SK-N-DZ (cell line): ENCODE measurements around the gene SCUBE3. TPM values are rescaled to one million over a fixed set of nuclear protein-coding genes. Genes with fewer than 3 reads are reported as not detected.

ENCODE experiments used
- DNase-seq: peaks from one replicate; pipeline ENCODE4 v3.0.0-alpha.2; 2015; ENCODE audit warnings: low spot score
- polyA plus RNA-seq, 2 experiments: library from polyadenylated mRNA; depleted of rRNA; stranded (reverse); fragments of >200 nt; gene quantifications; 2 replicates each; pipeline ENCODE4 v1.2.3, GENCODE V29; 2014

The SCUBE3 gene
- polyA plus RNA-seq (2014; cell fraction: cytosol; rRNA removed): 0.08 and 0.09 TPM in 2 replicates
- 0.02 and 0.13 TPM in 2 replicates for polyA plus RNA-seq (2014; cell fraction: nucleus; rRNA removed)

- peak; percentile 57 for DNase-seq
These were observed at the start of gene SCUBE3 for GRCh38 chr6:35213824-35214756. Gene SCUBE3, plus strand, starts transcription at chr6:35213956. Its CDS starts 463 bp downstream, at chr6:35214419.

DNA sequence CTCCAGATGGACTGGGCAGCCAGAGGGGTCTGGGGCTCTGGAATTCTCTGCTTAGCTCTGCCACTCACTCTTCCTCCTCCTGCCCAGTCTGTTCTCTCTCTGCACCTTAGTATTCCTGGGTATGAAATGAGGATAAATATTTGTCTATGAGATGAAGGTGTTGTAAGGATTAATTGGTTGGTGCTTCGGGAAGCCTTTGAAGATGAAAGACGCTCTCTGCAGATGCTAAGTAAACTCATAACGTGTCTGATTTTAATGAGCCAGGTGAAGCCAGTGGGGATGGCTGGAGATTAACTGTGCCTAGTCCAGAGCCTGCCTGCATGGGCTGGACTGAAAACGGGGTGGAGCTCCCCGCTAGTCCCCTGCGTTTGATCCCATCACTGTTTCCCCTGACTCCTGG is 49.5 kb upstream of the SCUBE3 start:
- no peak for DNase-seq

GRCh38 chr6:35164868-35165267 is 48.9 kb upstream of the SCUBE3 start:
- DNase-seq: no peak

- no peak for DNase-seq
These were observed 48.1 kb upstream of the SCUBE3 start for GRCh38 chr6:35165630-35166071.

GRCh38 chr6:35166116-35166515 is 47.6 kb upstream of the SCUBE3 start:
- no peak for DNase-seq

DNA sequence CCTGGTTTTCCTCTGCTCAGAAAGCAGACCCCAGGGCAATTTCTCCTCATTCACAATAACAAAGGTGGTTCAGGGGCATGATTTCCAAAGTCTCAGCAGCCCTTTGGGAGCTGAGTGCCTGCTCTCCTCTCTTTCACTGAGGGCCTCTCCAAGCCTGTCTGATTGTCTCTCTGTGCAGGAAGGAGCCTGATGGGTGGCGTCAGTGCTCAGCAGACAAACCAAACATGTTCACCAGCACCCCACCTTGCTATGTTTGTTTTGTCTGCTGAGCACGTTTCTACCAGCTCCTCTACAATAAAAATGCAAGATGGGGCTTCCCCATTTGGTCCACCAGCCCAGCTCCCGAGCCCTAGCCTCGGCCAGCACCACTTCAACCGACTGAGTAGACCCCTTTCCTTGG is 47.2 kb upstream of the SCUBE3 start:
- DNase-seq: no peak

DNA sequence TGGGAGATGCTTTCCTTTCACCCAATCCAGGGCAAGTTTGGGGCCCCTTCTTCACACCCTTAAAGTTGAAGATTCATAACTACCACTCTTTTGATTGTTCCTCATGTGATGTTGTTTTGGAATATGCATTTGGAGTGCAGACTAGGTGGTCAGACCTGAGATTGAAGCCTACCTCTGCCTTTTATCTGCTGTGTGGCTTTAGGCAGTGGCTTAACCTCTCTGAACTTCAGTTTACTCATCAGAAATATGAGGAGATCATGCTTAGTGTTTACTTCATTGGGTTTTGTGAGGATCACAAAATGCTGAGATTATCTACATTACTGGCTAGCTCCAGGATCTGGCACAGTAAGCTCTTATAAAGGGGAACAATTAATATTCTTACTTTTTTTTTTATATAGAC is 46.3 kb upstream of the SCUBE3 start:
- no peak for DNase-seq

GRCh38 chr6:35168461-35168861 is 45.3 kb upstream of the SCUBE3 start:
- no peak for DNase-seq

DNA sequence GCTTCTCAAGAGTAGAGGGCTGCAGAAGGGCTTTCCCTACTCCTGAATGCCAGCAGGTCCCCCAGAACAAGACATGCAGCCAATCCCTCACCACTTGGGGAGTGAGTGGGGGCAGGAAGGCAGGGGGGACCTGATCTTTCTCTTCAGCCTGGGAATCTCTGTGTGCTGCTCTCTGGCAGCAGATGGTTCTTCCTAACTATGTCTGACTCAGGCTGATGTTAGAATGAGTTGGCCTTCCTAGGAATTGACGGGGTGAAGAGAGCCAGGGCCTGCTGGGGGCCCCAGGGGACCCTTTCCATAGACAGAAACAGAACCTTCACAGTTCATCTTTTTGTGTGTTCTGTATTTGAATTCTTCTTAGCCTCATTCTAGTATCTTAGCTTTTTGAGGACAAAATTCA is 43.6 kb upstream of the SCUBE3 start:
- no peak for DNase-seq

DNA sequence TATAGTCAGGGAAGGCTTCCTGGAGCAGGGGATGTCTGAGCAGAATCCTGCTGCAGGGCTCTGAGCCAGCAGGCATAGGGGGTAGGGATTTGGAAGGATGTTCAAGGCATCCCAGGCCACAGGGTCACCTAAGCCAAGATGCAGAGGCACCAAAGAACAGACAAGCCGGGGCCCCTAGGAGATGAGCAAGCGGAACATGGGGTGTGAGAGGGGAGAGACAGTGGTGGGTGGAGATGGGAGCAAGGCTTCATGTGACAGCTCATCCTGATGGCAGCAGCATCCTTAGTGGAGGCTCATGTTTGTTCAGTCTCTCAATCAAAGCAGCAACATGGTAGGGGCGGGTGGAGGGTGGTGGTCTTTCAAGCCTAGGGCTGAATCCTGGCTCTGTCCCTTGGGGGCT is 42.9 kb upstream of the SCUBE3 start:
- no peak for DNase-seq

GRCh38 chr6:35173044-35173426 is 40.7 kb upstream of the SCUBE3 start:
- DNase-seq: no peak

DNA sequence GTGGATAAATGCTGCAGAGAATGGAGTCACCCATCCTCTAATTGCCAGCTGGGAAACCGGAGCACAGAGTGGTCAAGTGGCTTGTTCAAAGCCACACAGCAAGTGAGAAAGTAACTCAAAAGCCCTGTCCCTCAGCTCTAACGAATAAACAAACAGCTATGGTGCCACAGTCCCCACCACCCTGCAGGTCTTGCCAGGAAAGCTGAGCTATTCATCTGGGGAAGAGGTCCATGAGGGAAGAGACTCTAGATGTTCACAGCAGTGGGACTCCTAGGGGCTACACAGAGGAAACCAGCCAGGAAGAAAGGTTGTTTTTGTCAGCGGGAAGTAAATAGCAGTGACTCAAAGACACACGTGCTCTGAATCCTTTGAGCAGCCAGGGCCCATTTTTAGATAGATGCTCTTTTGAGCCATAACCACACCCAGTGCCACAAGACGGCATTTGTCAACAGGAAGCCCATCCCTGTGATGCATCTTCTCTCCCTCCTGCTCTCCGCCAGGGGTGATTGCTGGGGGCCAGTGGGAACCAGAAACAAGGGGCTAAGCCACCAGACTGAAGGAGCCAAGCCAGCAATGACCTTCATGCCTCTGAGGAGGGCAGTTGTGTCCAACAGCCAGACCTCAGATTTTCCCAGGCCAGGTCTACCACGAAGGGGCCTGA is 40.2 kb upstream of the SCUBE3 start:
- DNase-seq: no peak

- DNase-seq: no peak
These were observed 39.7 kb upstream of the SCUBE3 start for GRCh38 chr6:35174088-35174434.

- no peak for DNase-seq
These were observed 39.3 kb upstream of the SCUBE3 start for GRCh38 chr6:35174501-35174900.

DNA sequence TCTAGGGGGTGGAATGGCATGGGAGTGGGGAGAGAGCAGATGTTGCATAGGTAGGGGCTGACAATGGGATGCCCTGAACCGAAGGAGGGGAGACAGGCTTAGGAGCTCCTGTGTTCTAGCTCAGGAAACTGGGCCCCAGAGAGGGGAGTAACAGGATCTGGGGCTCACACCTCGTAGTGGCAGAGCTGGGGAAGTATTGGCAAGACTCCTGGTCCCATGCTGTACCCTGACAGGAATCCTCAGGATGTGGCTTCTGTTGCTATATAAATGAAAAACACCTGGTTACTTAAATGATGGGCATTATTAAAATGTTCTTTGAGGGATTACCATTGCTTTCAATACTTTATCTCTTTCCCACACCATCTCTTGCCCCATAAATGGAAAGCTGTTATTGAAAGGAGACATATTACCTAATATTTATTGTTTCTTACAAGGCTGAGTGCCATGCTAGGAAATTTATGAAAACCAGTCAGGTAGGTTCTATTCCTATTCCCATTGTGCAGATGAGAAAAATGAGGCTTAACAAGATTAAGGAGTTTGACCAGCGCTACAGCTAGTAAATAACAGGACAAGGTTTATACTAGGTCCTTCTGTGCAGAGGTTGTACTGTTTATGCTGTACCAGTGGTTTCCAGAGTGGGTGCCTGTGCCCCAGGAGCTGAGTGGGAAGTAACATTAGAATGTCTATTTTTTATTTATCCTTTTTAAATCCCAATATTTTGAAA is 37.3 kb upstream of the SCUBE3 start:
- DNase-seq: no peak

DNA sequence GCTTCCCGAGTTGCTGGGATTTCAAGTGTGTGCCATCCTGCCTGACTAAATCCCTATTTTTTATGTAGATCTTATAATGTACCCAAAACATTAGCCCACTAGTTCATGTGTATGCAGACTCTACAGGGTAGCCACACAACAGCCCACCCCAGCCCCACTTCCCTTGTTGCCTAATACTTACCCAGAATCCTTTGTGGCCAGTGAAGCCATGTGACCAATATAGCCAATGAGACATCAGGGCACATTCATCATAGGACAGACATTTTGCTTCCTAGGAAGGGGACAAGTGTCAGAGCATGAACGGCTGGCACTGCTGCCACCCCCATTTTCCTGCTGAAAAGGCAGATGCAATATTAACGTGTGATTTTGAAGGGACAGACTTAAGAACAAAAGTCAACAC is 36.6 kb upstream of the SCUBE3 start:
- no peak for DNase-seq

- no peak for DNase-seq
These were observed 36.2 kb upstream of the SCUBE3 start for GRCh38 chr6:35177596-35177995.

GRCh38 chr6:35178012-35178411 is 35.7 kb upstream of the SCUBE3 start:
- DNase-seq: no peak

- DNase-seq: no peak
These were observed 34.6 kb upstream of the SCUBE3 start for GRCh38 chr6:35178932-35179832.

GRCh38 chr6:35179901-35180535 is 33.7 kb upstream of the SCUBE3 start:
- no peak for DNase-seq
